ENCODE data around the gene OPTN.

The OPTN gene

GRCh38 chr10:13106387-13107045 is 6.6 kb downstream of the OPTN start:
- no peaks in the 10 kb centered on the region for H3K27me3 ChIP-seq
- no peak overlapping the region for H3K4me3 ChIP-seq
- intact Hi-C loops (cut with DNase I; ENCODE audit: low total_unique reads) = no loop called here
- no peak overlapping the region for H3K27ac ChIP-seq
- TF ChIP-seq CTCF (IDR thresholded peaks at IDR 0.05) = no peak
- H3K36me3 ChIP-seq = peaks cover 27 to 43% (median 35%) of the 10 kb centered on the region in 3 donors
- H3K9me3 ChIP-seq = no peaks in the 10 kb centered on the region
- DNase-seq = no peak
- peaks cover 0 to 39% (median 17%) of the 10 kb centered on the region in 4 donors for H3K4me1 ChIP-seq

GRCh38 chr10:13110908-13111307 is 10.9 kb downstream of the OPTN start:
- Histone ChIP-seq H3K9me3 (no peaks in the 10 kb centered on the region), H3K4me1 (peaks cover 0 to 2% (median 0%) of the 10 kb centered on the region in 4 donors), H3K4me3 (no peak overlapping the region), H3K27me3 (no peaks in the 10 kb centered on the region), H3K36me3 (peaks cover 58 to 71% (median 66%) of the 10 kb centered on the region in 3 donors), H3K27ac (no peak overlapping the region)
- TF ChIP-seq CTCF (IDR thresholded peaks at IDR 0.05) = no peak
- intact Hi-C loops (cut with DNase I; ENCODE audit: low total_unique reads) = no loop called here
- DNase-seq = no peak

- intact Hi-C loops (cut with DNase I; ENCODE audit: low total_unique reads) = no loop called here
- Histone ChIP-seq H3K36me3 (peaks cover 81 to 87% (median 86%) of the 10 kb centered on the region in 3 donors), H3K4me1 (peaks cover 0 to 3% (median 0%) of the 10 kb centered on the region in 4 donors), H3K4me3 (no peak overlapping the region), H3K9me3 (no peaks in the 10 kb centered on the region), H3K27ac (no peak overlapping the region), H3K27me3 (no peaks in the 10 kb centered on the region)
- no peak for TF ChIP-seq CTCF (IDR thresholded peaks at IDR 0.05)
- no peak for DNase-seq
Observed at GRCh38 chr10:13113544-13113943, 13.6 kb downstream of the OPTN start.

- intact Hi-C loops (cut with DNase I; ENCODE audit: low total_unique reads) = no loop called here
- H3K27ac ChIP-seq = no peak overlapping the region
- H3K27me3 ChIP-seq = no peaks in the 10 kb centered on the region
- TF ChIP-seq CTCF (IDR thresholded peaks at IDR 0.05) = no peak
- no peaks in the 10 kb centered on the region for H3K9me3 ChIP-seq
- peaks cover 80 to 86% (median 85%) of the 10 kb centered on the region in 3 donors for H3K36me3 ChIP-seq
- no peak overlapping the region for H3K4me3 ChIP-seq
- no peak for DNase-seq
- H3K4me1 ChIP-seq = peaks cover 0 to 6% (median 0%) of the 10 kb centered on the region in 4 donors
Observed at GRCh38 chr10:13115832-13116803, 16.2 kb downstream of the OPTN start.

- Histone ChIP-seq H3K9me3 (no peaks in the 10 kb centered on the region), H3K27me3 (no peaks in the 10 kb centered on the region), H3K4me1 (peaks cover 0 to 6% (median 0%) of the 10 kb centered on the region in 4 donors), H3K4me3 (no peak overlapping the region), H3K27ac (peak overlapping the region in 1 of 2 donors; percentile 4), H3K36me3 (peaks cover 84 to 85% (median 85%) of the 10 kb centered on the region in 3 donors)
- intact Hi-C loops (cut with DNase I; ENCODE audit: low total_unique reads) = no loop called here
- no peak for DNase-seq
- TF ChIP-seq CTCF (IDR thresholded peaks at IDR 0.05) = no peak
Observed at GRCh38 chr10:13117841-13118783, 18.1 kb downstream of the OPTN start.
